KMS-11 (cell line): ENCODE results near the gene USH2A.

ENCODE experiments used
- H2AFZ ChIP-seq: fragments of 200-600 bp; sonication (generic); 2 replicates; pipeline ENCODE4 v1.6.1; 2016; ENCODE audit warnings: antibody characterized with exemption, mixed run types, low read depth
- H3K27ac ChIP-seq: fragments of 200-600 bp; sonication (generic); 2 replicates; pipeline ENCODE4 v1.6.1; 2016; ENCODE audit warnings: mild to moderate bottlenecking, mixed run types
- H3K27me3 ChIP-seq: fragments of 200-600 bp; sonication (generic); 2 replicates; pipeline ENCODE4 v1.6.1; 2017; ENCODE audit warnings: mild to moderate bottlenecking, low read depth, mixed run types, moderate library complexity; ENCODE audit not compliant: insufficient read depth
- H3K36me3 ChIP-seq: fragments of 200-600 bp; sonication (generic); 2 replicates; pipeline ENCODE4 v1.6.1; 2017; ENCODE audit warnings: mild to moderate bottlenecking, mixed run types; ENCODE audit not compliant: insufficient read depth
- H3K4me1 ChIP-seq: fragments of 200-600 bp; sonication (generic); 2 replicates; pipeline ENCODE4 v1.6.1; 2016; ENCODE audit warnings: mild to moderate bottlenecking, low read depth, mixed run types; ENCODE audit not compliant: poor library complexity, severe bottlenecking
- H3K4me2 ChIP-seq: fragments of 200-600 bp; sonication (generic); 2 replicates; pipeline ENCODE4 v1.7.0; 2016; ENCODE audit warnings: mild to moderate bottlenecking, mixed run types
- H3K4me3 ChIP-seq: fragments of 200-600 bp; sonication (generic); IDR thresholded peaks from 2 replicates; pipeline ENCODE4 v1.6.1; 2017; ENCODE audit warnings: low read depth, low read length, mixed read lengths; ENCODE audit not compliant: insufficient read depth
- H3K79me2 ChIP-seq: fragments of 200-600 bp; sonication (generic); 2 replicates; pipeline ENCODE4 v1.6.1; 2016; ENCODE audit warnings: low read depth, mixed run types; ENCODE audit not compliant: insufficient read depth
- H3K9ac ChIP-seq: fragments of 200-600 bp; sonication (generic); 2 replicates; pipeline ENCODE4 v1.6.1; 2016; ENCODE audit warnings: mild to moderate bottlenecking, mixed run types
- H4K20me1 ChIP-seq: fragments of 200-600 bp; sonication (generic); 2 replicates; pipeline ENCODE4 v1.6.1; 2016; ENCODE audit warnings: mild to moderate bottlenecking, mixed run types; ENCODE audit not compliant: insufficient read depth
- TF ChIP-seq, protein P1 (sequence below): fragments of 200-600 bp; sonication (generic); conservative IDR thresholded peaks from 2 replicates; pipeline ENCODE4 v1.6.1; 2017; ENCODE audit warnings: low read depth, mild to moderate bottlenecking, antibody characterized with exemption, low read length, moderate library complexity, mixed read lengths

The USH2A gene

DNA sequence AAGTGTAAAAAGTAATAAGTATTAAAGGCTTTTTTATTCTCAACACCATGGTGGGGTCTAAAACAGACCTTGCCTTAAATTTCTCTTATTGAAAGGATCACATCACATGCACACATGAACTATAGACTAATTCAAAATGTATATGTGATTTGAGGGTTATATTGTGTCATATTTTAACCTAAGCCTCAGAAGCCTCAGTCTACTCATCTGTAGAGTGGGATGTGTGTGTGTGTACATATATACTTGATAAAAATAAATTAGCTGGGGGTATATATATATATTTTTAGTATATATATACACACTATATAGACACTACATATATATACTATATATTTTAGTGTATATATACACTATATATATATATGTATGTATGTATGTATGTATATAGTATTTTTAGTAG lies 797.3 kb downstream of the USH2A start:
- no peak overlapping the region for H3K9ac ChIP-seq
- no peak overlapping the region for H3K27ac ChIP-seq
- TF ChIP-seq, protein P1, sequence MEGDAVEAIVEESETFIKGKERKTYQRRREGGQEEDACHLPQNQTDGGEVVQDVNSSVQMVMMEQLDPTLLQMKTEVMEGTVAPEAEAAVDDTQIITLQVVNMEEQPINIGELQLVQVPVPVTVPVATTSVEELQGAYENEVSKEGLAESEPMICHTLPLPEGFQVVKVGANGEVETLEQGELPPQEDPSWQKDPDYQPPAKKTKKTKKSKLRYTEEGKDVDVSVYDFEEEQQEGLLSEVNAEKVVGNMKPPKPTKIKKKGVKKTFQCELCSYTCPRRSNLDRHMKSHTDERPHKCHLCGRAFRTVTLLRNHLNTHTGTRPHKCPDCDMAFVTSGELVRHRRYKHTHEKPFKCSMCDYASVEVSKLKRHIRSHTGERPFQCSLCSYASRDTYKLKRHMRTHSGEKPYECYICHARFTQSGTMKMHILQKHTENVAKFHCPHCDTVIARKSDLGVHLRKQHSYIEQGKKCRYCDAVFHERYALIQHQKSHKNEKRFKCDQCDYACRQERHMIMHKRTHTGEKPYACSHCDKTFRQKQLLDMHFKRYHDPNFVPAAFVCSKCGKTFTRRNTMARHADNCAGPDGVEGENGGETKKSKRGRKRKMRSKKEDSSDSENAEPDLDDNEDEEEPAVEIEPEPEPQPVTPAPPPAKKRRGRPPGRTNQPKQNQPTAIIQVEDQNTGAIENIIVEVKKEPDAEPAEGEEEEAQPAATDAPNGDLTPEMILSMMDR = no peak
- H2AFZ ChIP-seq = no peak overlapping the region
- H3K4me3 ChIP-seq = no peak overlapping the region
- H3K36me3 ChIP-seq = no peaks in the 10 kb centered on the region
- no peaks in the 10 kb centered on the region for H3K79me2 ChIP-seq
- no peaks in the 10 kb centered on the region for H3K4me1 ChIP-seq
- no peaks in the 10 kb centered on the region for H3K27me3 ChIP-seq
- no peaks in the 10 kb centered on the region for H4K20me1 ChIP-seq
- H3K4me2 ChIP-seq = no peak overlapping the region

DNA sequence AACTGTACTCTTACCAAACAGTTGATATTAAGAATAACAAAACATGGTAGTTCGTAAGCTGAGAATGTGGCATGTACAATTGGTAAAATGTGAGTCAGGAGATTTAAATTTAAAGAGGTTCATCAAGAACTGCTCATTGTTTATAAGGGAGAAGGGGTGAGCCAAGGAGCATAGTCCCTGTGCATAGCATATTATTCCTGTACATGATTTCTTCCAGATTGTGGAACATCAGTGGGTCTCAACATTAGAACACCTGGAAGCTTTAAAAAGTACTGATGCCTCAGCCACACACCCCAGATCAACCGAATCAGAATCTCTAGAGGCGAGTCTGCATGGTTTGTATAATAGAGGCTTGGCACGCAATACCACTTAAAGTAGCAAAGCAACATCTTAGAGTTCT lies 800.1 kb downstream of the USH2A start:
- TF ChIP-seq, protein P1 = no peak
- Histone ChIP-seq H3K27me3 (no peaks in the 10 kb centered on the region), H3K9ac (no peak overlapping the region), H2AFZ (no peak overlapping the region), H3K4me3 (no peak overlapping the region), H3K4me2 (no peak overlapping the region), H3K79me2 (no peaks in the 10 kb centered on the region), H3K36me3 (no peaks in the 10 kb centered on the region; the same call in 1 of the 2 replicates), H4K20me1 (no peaks in the 10 kb centered on the region), H3K27ac (no peak overlapping the region), H3K4me1 (no peaks in the 10 kb centered on the region)

DNA sequence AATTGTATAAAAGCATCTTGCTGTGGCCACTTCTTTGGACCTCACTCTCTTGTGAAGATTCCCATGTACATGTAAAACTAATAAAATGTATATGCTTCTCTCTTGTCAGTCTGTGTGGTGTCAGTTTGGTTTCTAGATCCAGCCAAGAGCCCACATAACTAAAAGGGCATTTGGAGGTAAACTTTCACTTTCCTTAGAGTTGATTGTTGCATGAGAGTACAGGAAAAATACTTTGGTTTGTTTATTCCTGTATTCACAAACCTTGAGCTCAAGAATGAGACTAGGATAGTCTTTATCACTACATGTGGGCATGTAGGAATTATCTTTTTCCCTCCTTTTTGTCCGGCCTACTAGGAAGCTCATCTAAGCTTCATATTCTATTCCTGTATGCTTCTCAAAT lies 805.3 kb downstream of the USH2A start:
- Histone ChIP-seq H4K20me1 (no peaks in the 10 kb centered on the region), H3K27me3 (no peaks in the 10 kb centered on the region), H3K4me2 (no peak overlapping the region), H3K9ac (no peak overlapping the region), H2AFZ (no peak overlapping the region), H3K4me1 (peaks cover 3% of the 10 kb centered on the region), H3K4me3 (no peak overlapping the region), H3K27ac (no peak overlapping the region), H3K79me2 (no peaks in the 10 kb centered on the region), H3K36me3 (no peaks in the 10 kb centered on the region; the same call in 1 of the 2 replicates)
- TF ChIP-seq, protein P1 = no peak

DNA sequence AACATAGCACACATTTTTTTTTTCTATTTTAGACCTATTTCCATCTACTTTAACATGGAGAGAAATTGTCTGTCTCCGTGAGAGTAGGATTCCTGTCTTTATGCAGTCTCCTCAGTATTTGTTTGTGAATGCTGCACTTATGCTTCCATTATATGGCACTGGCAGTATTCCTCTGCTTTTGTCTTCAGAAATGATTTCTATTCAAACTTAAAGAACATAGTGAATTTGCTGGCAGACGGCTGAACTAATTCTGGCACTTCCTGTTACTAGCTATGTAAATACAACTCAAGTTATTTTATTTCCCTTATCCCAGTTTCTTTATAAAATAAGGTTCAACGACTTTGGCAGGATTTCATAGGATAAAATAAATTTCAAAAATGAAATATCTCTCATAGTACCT lies 810.9 kb downstream of the USH2A start:
- no peak overlapping the region for H3K4me3 ChIP-seq
- H3K36me3 ChIP-seq = 0 out of 2 replicates have a peak, but pooled peaks cover 4% of the 10 kb centered on the region
- H4K20me1 ChIP-seq = no peaks in the 10 kb centered on the region
- no peak overlapping the region for H3K4me2 ChIP-seq
- H3K27me3 ChIP-seq = no peaks in the 10 kb centered on the region
- TF ChIP-seq, protein P1 = no peak
- peaks cover 13% of the 10 kb centered on the region for H3K4me1 ChIP-seq
- no peaks in the 10 kb centered on the region for H3K79me2 ChIP-seq
- no peak overlapping the region for H3K9ac ChIP-seq
- H2AFZ ChIP-seq = no peak overlapping the region
- no peak overlapping the region for H3K27ac ChIP-seq
